HCT116 (cell line): Measurements from ENCODE around the gene ADGRG1. TPM values are rescaled to one million over a fixed set of nuclear protein-coding genes. Genes with fewer than 3 reads are reported as not detected.

Experiments
- ATAC-seq: fragments of 200-7000 bp; cut with Tn5 transposase; 2 replicates; pipeline ENCODE4 v1.9.1; 2020; ENCODE audit warnings: mild to moderate bottlenecking, moderate library complexity
- BruUV-seq: library from RNA; stranded (reverse); fragments of 400-500 nt; replicated peaks from 2 replicates; lab custom pipeline; 2021; lab: Mats Ljungman, UMichigan
- CTCF ChIA-PET: fragments of 300-600 bp; sonication (Branson Sonifier 250); formaldehyde crosslinking; loops from one replicate; lab custom pipeline; 2021; ENCODE audit warnings: antibody characterized with exemption; lab: Charles Lee
- POLR2A ChIA-PET: fragments of 300-600, 350-600 bp; sonication (Branson Sonifier 250); formaldehyde crosslinking; loops from one replicate; lab custom pipeline; 2021; ENCODE audit warnings: antibody characterized with exemption; lab: Charles Lee
- RAD21 ChIA-PET, 2 experiments: fragments of 300-600 bp; sonication (Branson Sonifier 250); formaldehyde crosslinking; loops; one replicate each; lab custom pipeline; 2023; ENCODE audit warnings: low total read pairs in 2 of 2; ENCODE audit not compliant: uncharacterized antibody in 2 of 2, unreplicated experiment in 2 of 2, low non-redundant PET in 1 of 2; lab: Charles Lee
- DNase-seq: peaks from one replicate; pipeline ENCODE4 v3.0.0-alpha.2; 2010; ENCODE audit warnings: low read depth, low spot score
- H2AFZ ChIP-seq: fragments of 200-600 bp; shearing (Covaris generic), sonication (generic); 2 replicates; pipeline ENCODE4 v1.6.1; 2017; ENCODE audit warnings: low read depth, mixed run types, mixed read lengths, antibody characterized with exemption, low read length; ENCODE audit not compliant: poor library complexity, severe bottlenecking
- H3K27ac ChIP-seq: 2 replicates; pipeline ENCODE4 v1.5.1; 2012; ENCODE audit warnings: low read depth, low read length
- H3K27me3 ChIP-seq: fragments of 200-600 bp; sonication (generic); 2 replicates; pipeline ENCODE4 v1.6.1; 2016; ENCODE audit warnings: mixed run types, low read length, mixed read lengths; ENCODE audit not compliant: insufficient read depth
- H3K36me3 ChIP-seq, 2 experiments: fragments of 200-500 bp in 1 of 2; fragments of 200-600 bp in 1 of 2; sonication (Bioruptor generic) in 1 of 2; sonication (generic) in 1 of 2; 2 replicates each; pipeline versions ENCODE4 v1.5.1 to v1.6.1; 2014 to 2016; ENCODE audit warnings: low read length in 2 of 2, inconsistent platforms in 1 of 2, mixed read lengths in 1 of 2, mixed run types in 1 of 2; ENCODE audit not compliant: insufficient read depth in 2 of 2, control insufficient read depth in 1 of 2
- H3K4me1 ChIP-seq, 2 experiments: fragments of 200-600 bp in 1 of 2; sonication (generic) in 1 of 2; 2 replicates each; pipeline versions ENCODE4 v1.5.1 to v1.6.1; 2012 to 2017; ENCODE audit warnings: low read length in 2 of 2, inconsistent platforms in 1 of 2, mild to moderate bottlenecking in 1 of 2, mixed read lengths in 1 of 2, mixed run types in 1 of 2, moderate library complexity in 1 of 2; ENCODE audit not compliant: insufficient read depth in 2 of 2, control insufficient read depth in 1 of 2
- H3K4me2 ChIP-seq: fragments of 200-600 bp; sonication (generic); 2 replicates; pipeline ENCODE4 v1.6.1; 2017; ENCODE audit warnings: mixed run types, low read length, mixed read lengths
- H3K4me3 ChIP-seq, 2 experiments: fragments of 200-600 bp in 1 of 2; sonication (generic) in 1 of 2; replicated peaks in 1 of 2; 2 replicates each; pipeline ENCODE4 v1.5.1; 2011 to 2016; ENCODE audit warnings: low read length in 2 of 2, control low read depth in 1 of 2, low read depth in 1 of 2, mild to moderate bottlenecking in 1 of 2, mixed read lengths in 1 of 2, mixed run types in 1 of 2
- H3K79me2 ChIP-seq: fragments of 200-600 bp; sonication (generic); 2 replicates; pipeline ENCODE4 v1.6.1; 2017; ENCODE audit warnings: mild to moderate bottlenecking, mixed run types, low read length, moderate library complexity, mixed read lengths; ENCODE audit not compliant: insufficient read depth
- H3K9ac ChIP-seq: fragments of 200-600 bp; sonication (generic); 2 replicates; pipeline ENCODE4 v1.6.1; 2016; ENCODE audit warnings: low read length, mixed read lengths
- H3K9me2 ChIP-seq: fragments of 200-600 bp; sonication (generic), shearing (Covaris generic); 2 replicates; pipeline ENCODE4 v1.6.1; 2017; ENCODE audit warnings: mixed run types, mild to moderate bottlenecking, moderate library complexity; ENCODE audit not compliant: insufficient read depth
- H3K9me3 ChIP-seq, 2 experiments: fragments of 200-500 bp in 1 of 2; fragments of 200-600 bp in 1 of 2; sonication (Bioruptor generic) in 1 of 2; sonication (generic) in 1 of 2; 2 replicates each; pipeline ENCODE4 v1.6.1; 2014 to 2017; ENCODE audit warnings: low read length in 2 of 2, mixed read lengths in 2 of 2, inconsistent platforms in 1 of 2, low read depth in 1 of 2, mild to moderate bottlenecking in 1 of 2, mixed run types in 1 of 2, moderate library complexity in 1 of 2; ENCODE audit not compliant: control insufficient read depth in 1 of 2, insufficient read depth in 1 of 2
- H4K20me1 ChIP-seq: fragments of 200-600 bp; sonication (generic), shearing (Covaris generic); 2 replicates; pipeline ENCODE4 v1.6.1; 2017; ENCODE audit warnings: mixed run types, mild to moderate bottlenecking, moderate library complexity; ENCODE audit not compliant: insufficient read depth
- CBX3 ChIP-seq: IDR thresholded peaks from 2 replicates; pipeline ENCODE4 v1.6.1; 2012; ENCODE audit warnings: low read depth
- EGR1 ChIP-seq: IDR thresholded peaks from 2 replicates; pipeline ENCODE4 v1.6.1; 2012; ENCODE audit warnings: low read depth
- EZH2 ChIP-seq: fragments of 200-600 bp; sonication (generic); IDR thresholded peaks from 2 replicates; pipeline ENCODE4 v1.6.1; 2017; ENCODE audit warnings: antibody characterized with exemption, mixed run types
- FOSL1 ChIP-seq: IDR thresholded peaks from 2 replicates; pipeline ENCODE4 v1.6.1; 2012; ENCODE audit warnings: low read depth
- JUND ChIP-seq: IDR thresholded peaks from 2 replicates; pipeline ENCODE4 v1.6.1; 2012
- POLR2A ChIP-seq: IDR thresholded peaks from 2 replicates; pipeline ENCODE4 v1.7.0; 2011; ENCODE audit warnings: borderline replicate concordance; ENCODE audit not compliant: insufficient read depth, insufficient read length; ENCODE audit errors: extremely low read depth
- POLR2AphosphoS5 ChIP-seq: IDR thresholded peaks from 2 replicates; pipeline ENCODE4 v1.6.1; 2011; ENCODE audit warnings: mild to moderate bottlenecking, low read depth, low read length, moderate library complexity
- SP1 ChIP-seq: IDR thresholded peaks from 2 replicates; pipeline ENCODE4 v1.6.1; 2012; ENCODE audit warnings: low read depth
- SRF ChIP-seq: IDR thresholded peaks from 2 replicates; pipeline ENCODE4 v1.6.1; 2012; ENCODE audit warnings: low read depth
- TCF7L2 ChIP-seq: IDR thresholded peaks from 2 replicates; pipeline ENCODE4 v1.7.0; 2011; ENCODE audit warnings: borderline replicate concordance, inconsistent platforms; ENCODE audit not compliant: insufficient read depth, insufficient read length; ENCODE audit errors: extremely low read depth
- YY1 ChIP-seq: IDR thresholded peaks from 2 replicates; pipeline ENCODE4 v1.6.1; 2011; ENCODE audit warnings: low read length, low read depth, moderate library complexity, mild to moderate bottlenecking; ENCODE audit not compliant: insufficient replicate concordance; ENCODE audit errors: extremely low read depth
- ZFX ChIP-seq: fragments of 450-650 bp; IDR thresholded peaks from 2 replicates; pipeline ENCODE4 v1.6.1; 2017
- intact Hi-C: fragments of 100-400 bp; cut with micrococcal nuclease; formaldehyde crosslinking; loops from 2 replicates; pipeline ENCODE4 v1.10.0; 2022
- total RNA-seq: library from RNA; stranded (reverse); gene quantifications from one replicate; pipeline ENCODE4 v1.2.1, GENCODE V29; 2021; ENCODE audit not compliant: unreplicated experiment
- TF ChIP-seq, protein P1 (sequence below): IDR thresholded peaks from 2 replicates; pipeline ENCODE4 v1.6.1; 2011; ENCODE audit warnings: mild to moderate bottlenecking, low read length, moderate library complexity; ENCODE audit not compliant: insufficient replicate concordance; ENCODE audit errors: extremely low read depth
- TF ChIP-seq, protein P2 (sequence below): IDR thresholded peaks from 2 replicates; pipeline ENCODE4 v1.6.1; 2012
- TF ChIP-seq, protein P3 (sequence below): IDR thresholded peaks from 2 replicates; pipeline ENCODE4 v1.6.1; 2012

Gene ADGRG1
- total RNA-seq, 1 experiment from 2014 or later: 36.4 TPM

DNA sequence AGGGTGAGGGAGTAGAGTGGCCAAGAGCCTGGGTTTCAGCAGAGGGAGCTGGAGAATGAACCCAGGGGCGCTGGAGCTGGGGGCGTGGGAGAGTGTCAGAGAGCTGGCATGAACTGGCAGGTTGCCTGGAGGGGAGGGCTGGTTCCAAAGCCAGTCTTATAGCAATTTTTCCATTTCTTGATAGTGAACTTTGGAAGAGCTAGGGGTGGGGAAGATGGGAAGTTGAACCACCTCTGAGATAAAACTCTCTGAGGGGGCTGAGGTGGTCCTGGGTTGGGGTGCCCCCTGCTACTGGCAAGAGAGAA is 49.1 kb upstream of the ADGRG1 start:
- BruUV-seq: no TSS peak
- CTCF ChIA-PET: no interaction called here

DNA sequence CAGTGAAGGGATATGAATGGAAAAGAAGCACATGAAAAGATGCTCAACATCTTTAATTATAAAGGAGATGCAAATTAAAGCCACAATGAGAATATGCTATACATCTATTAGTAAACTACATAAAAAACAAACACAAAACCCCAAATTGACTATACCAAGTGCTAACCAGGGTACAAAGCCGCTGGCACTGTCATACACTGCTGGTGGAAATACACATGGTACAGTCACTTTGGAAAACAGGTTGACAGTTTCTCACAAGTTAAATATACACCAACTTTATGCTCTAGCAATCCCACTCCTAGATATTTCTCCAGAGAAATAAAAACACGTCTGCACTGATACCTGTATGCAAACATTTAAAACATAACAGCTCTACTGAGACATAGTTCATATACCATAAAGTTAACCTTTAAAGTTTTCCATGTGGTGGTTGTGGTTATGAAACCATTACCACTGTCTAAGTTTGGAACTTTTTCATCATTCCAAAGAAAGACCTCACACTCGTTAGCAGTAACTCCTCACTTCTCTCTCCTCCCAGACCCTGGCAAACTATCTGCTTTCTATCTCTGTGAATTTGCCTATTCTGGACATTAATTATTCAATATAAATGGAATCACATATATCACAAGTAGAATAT is 43.3 kb upstream of the ADGRG1 start:
- intact Hi-C loops: no loop called here
- CTCF ChIA-PET: no interaction called here
- Histone ChIP-seq H3K36me3 (no peaks in the 10 kb centered on the region), H2AFZ (no peak overlapping the region), H3K4me3 (no peak overlapping the region), H3K9me2 (no peaks in the 10 kb centered on the region), H3K9me3 (no peaks in the 10 kb centered on the region), H3K4me1 (peaks cover 0 to 4% of the 10 kb centered on the region in 2 experiments; a peak in 3 of 4 replicates), H3K9ac (no peak overlapping the region), H3K27ac (no peak overlapping the region), H3K79me2 (no peaks in the 10 kb centered on the region), H4K20me1 (no peaks in the 10 kb centered on the region), H3K4me2 (no peak overlapping the region), H3K27me3 (no peaks in the 10 kb centered on the region)
- no peak for ATAC-seq
- no TSS peak for BruUV-seq
- DNase-seq: no peak
- RAD21 ChIA-PET: no interaction called here
- POLR2A ChIA-PET: no interaction called here
- TF ChIP-seq JUND (no peak), SP1 (no peak), EGR1 (no peak), EZH2 (no peak), SRF (no peak), CBX3 (no peak), POLR2A (no peak), ZFX (no peak), FOSL1 (no peak), POLR2AphosphoS5 (no peak), TCF7L2 (no peak), YY1 (no peak)
- TF ChIP-seq, protein P1, sequence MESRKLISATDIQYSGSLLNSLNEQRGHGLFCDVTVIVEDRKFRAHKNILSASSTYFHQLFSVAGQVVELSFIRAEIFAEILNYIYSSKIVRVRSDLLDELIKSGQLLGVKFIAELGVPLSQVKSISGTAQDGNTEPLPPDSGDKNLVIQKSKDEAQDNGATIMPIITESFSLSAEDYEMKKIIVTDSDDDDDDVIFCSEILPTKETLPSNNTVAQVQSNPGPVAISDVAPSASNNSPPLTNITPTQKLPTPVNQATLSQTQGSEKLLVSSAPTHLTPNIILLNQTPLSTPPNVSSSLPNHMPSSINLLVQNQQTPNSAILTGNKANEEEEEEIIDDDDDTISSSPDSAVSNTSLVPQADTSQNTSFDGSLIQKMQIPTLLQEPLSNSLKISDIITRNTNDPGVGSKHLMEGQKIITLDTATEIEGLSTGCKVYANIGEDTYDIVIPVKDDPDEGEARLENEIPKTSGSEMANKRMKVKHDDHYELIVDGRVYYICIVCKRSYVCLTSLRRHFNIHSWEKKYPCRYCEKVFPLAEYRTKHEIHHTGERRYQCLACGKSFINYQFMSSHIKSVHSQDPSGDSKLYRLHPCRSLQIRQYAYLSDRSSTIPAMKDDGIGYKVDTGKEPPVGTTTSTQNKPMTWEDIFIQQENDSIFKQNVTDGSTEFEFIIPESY: no peak
- TF ChIP-seq, protein P2, sequence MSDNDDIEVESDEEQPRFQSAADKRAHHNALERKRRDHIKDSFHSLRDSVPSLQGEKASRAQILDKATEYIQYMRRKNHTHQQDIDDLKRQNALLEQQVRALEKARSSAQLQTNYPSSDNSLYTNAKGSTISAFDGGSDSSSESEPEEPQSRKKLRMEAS: no peak
- TF ChIP-seq, protein P3, sequence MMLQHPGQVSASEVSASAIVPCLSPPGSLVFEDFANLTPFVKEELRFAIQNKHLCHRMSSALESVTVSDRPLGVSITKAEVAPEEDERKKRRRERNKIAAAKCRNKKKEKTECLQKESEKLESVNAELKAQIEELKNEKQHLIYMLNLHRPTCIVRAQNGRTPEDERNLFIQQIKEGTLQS: no peak

More for the DNA sequence above, 49.1 kb upstream of the ADGRG1 start:
- ATAC-seq (no peak), DNase-seq (no peak)
- H3K9me2 ChIP-seq: no peaks in the 10 kb centered on the region
- H3K27ac ChIP-seq: no peak overlapping the region
- H3K79me2 ChIP-seq: no peaks in the 10 kb centered on the region
- H3K9ac ChIP-seq: no peak overlapping the region
- intact Hi-C loops: loop anchor here (5.0 kb wide), 2 partner anchors 283 to 428 kb away; no protein-coding TSS in a partner anchor
- H3K9me3 ChIP-seq: no peaks in the 10 kb centered on the region
- no peaks in the 10 kb centered on the region for H3K4me1 ChIP-seq
- ChIA-PET POLR2A (no interaction called here), RAD21 (interaction anchor here in 1 of 2 experiments (0.6 kb wide), 1 partner anchor 222 kb away, joined by 3 read pairs; no protein-coding TSS in a partner anchor)
- no peak overlapping the region for H3K4me3 ChIP-seq
- H3K27me3 ChIP-seq: no peaks in the 10 kb centered on the region
- TF ChIP-seq YY1: no peak
- H3K36me3 ChIP-seq: no peaks in the 10 kb centered on the region
- no peak overlapping the region for H2AFZ ChIP-seq
- no peak overlapping the region for H3K4me2 ChIP-seq
- no peaks in the 10 kb centered on the region for H4K20me1 ChIP-seq
